ENCODE data around the gene CYP1B1.
"Not testable (repeated sequence)": the region's sequence is repeated elsewhere in the genome, so short reads cannot be mapped to it uniquely, and the experiment has no call there.

CYP1B1 gene

GRCh38 chr2:38115216-38116032, 39.5 kb upstream of the CYP1B1 start:
- no peaks in the 10 kb centered on the region for H3K36me3 ChIP-seq (ENCODE audit: insufficient read depth, low read length)
- H3K9ac ChIP-seq (ENCODE audit: insufficient read length), result no peak overlapping the region
- H3K4me3 ChIP-seq, result no peak overlapping the region
- DNase-seq (ENCODE audit: low read depth, low spot score), result no peak
- H3K27ac ChIP-seq, result no peak overlapping the region
- TF ChIP-seq FOXP2 (optimal IDR thresholded peaks at IDR 0.05; ENCODE audit: control extremely low read depth, extremely low read length, insufficient read depth) (no peak), EZH2 (IDR thresholded peaks at IDR 0.05) (no peak), POLR2AphosphoS5 (IDR thresholded peaks at IDR 0.05; ENCODE audit: borderline replicate concordance, low read depth, low read length) (no peak)
- no peaks in the 10 kb centered on the region for H3K9me3 ChIP-seq (ENCODE audit: low read depth, low read length)

- no peaks in the 10 kb centered on the region for H3K9me3 ChIP-seq (ENCODE audit: low read depth, low read length)
- TF ChIP-seq EZH2 (IDR thresholded peaks at IDR 0.05), result no peak
- no peak for TF ChIP-seq FOXP2 (optimal IDR thresholded peaks at IDR 0.05; ENCODE audit: control extremely low read depth, extremely low read length, insufficient read depth)
- no peak for TF ChIP-seq POLR2AphosphoS5 (IDR thresholded peaks at IDR 0.05; ENCODE audit: borderline replicate concordance, low read depth, low read length)
- H3K27ac ChIP-seq, result no peak overlapping the region
- H3K36me3 ChIP-seq (ENCODE audit: insufficient read depth, low read length), result no peaks in the 10 kb centered on the region
- H3K9ac ChIP-seq (ENCODE audit: insufficient read length), result no peak overlapping the region
- no peak overlapping the region for H3K4me3 ChIP-seq
- DNase-seq (ENCODE audit: low read depth, low spot score), result no peak
Observed at GRCh38 chr2:38113981-38114708, 38.2 kb upstream of the CYP1B1 start.

- H3K9ac ChIP-seq (ENCODE audit: insufficient read length), result no peak overlapping the region
- H3K4me3 ChIP-seq, result no peak overlapping the region
- TF ChIP-seq FOXP2 (optimal IDR thresholded peaks at IDR 0.05; ENCODE audit: control extremely low read depth, extremely low read length, insufficient read depth), result no peak
- no peak overlapping the region for H3K27ac ChIP-seq
- DNase-seq (ENCODE audit: low read depth, low spot score), result no peak
- H3K9me3 ChIP-seq (ENCODE audit: low read depth, low read length), result no peaks in the 10 kb centered on the region
- no peaks in the 10 kb centered on the region for H3K36me3 ChIP-seq (ENCODE audit: insufficient read depth, low read length)
Observed at GRCh38 chr2:38113051-38113450, 37.1 kb upstream of the CYP1B1 start.

GRCh38 chr2:38111350-38111749, 35.4 kb upstream of the CYP1B1 start:
- H3K36me3 ChIP-seq (ENCODE audit: insufficient read depth, low read length); H3K9me3 ChIP-seq (ENCODE audit: low read depth, low read length); H3K27ac ChIP-seq; H3K4me3 ChIP-seq; DNase-seq (ENCODE audit: low read depth, low spot score); H3K9ac ChIP-seq (ENCODE audit: insufficient read length): not testable (repeated sequence)

GRCh38 chr2:38109732-38110181, 33.8 kb upstream of the CYP1B1 start:
- TF ChIP-seq POLR2AphosphoS5 (IDR thresholded peaks at IDR 0.05; ENCODE audit: borderline replicate concordance, low read depth, low read length) (no peak), FOXP2 (optimal IDR thresholded peaks at IDR 0.05; ENCODE audit: control extremely low read depth, extremely low read length, insufficient read depth) (no peak), EZH2 (IDR thresholded peaks at IDR 0.05) (no peak)
- 0 out of 2 replicates have a peak overlapping the region, but pooled peaks have one; percentile 10 for H3K27ac ChIP-seq
- DNase-seq (ENCODE audit: low read depth, low spot score), result no peak

GRCh38 chr2:38108907-38109731, 33.2 kb upstream of the CYP1B1 start:
- H3K27ac ChIP-seq, result 0 out of 2 replicates have a peak overlapping the region, but pooled peaks have one; percentile 59
- no peak for DNase-seq (ENCODE audit: low read depth, low spot score)
- no peak overlapping the region for H3K4me3 ChIP-seq
- H3K9me3 ChIP-seq (ENCODE audit: low read depth, low read length), result no peaks in the 10 kb centered on the region
- H3K9ac ChIP-seq (ENCODE audit: insufficient read length), result no peak overlapping the region
- TF ChIP-seq EZH2 (IDR thresholded peaks at IDR 0.05), result no peak
- no peaks in the 10 kb centered on the region for H3K36me3 ChIP-seq (ENCODE audit: insufficient read depth, low read length)

More at GRCh38 chr2:38109732-38110181, 33.8 kb upstream of the CYP1B1 start:
- no peak overlapping the region for H3K9ac ChIP-seq (ENCODE audit: insufficient read length)
- H3K4me3 ChIP-seq, result no peak overlapping the region
- H3K36me3 ChIP-seq (ENCODE audit: insufficient read depth, low read length), result no peaks in the 10 kb centered on the region
- H3K9me3 ChIP-seq (ENCODE audit: low read depth, low read length), result no peaks in the 10 kb centered on the region

- TF ChIP-seq POLR2AphosphoS5 (IDR thresholded peaks at IDR 0.05; ENCODE audit: borderline replicate concordance, low read depth, low read length) (no peak), EZH2 (IDR thresholded peaks at IDR 0.05) (no peak), FOXP2 (optimal IDR thresholded peaks at IDR 0.05; ENCODE audit: control extremely low read depth, extremely low read length, insufficient read depth) (no peak)
- Histone ChIP-seq H3K4me3 (no peak overlapping the region), H3K36me3 (ENCODE audit: insufficient read depth, low read length) (no peaks in the 10 kb centered on the region), H3K9ac (ENCODE audit: insufficient read length) (peak overlapping the region; percentile 14), H3K9me3 (ENCODE audit: low read depth, low read length) (0 out of 2 replicates have a peak, but pooled peaks cover 2% of the 10 kb centered on the region), H3K27ac (peak overlapping the region; percentile 59)
- no peak for DNase-seq (ENCODE audit: low read depth, low spot score)
Observed at GRCh38 chr2:38107738-38108410, 31.9 kb upstream of the CYP1B1 start.

Measured in SK-N-MC (cell line).